K562 (cell line): Measurements from ENCODE around the gene RTN4. TPM values are rescaled to one million over a fixed set of nuclear protein-coding genes. Genes with fewer than 3 reads are reported as not detected.
A peak's percentile ranks its signal among the peaks of the same experiment; 100 is the strongest.

ENCODE experiments used
- CBX1 ChIP-seq: sonication (generic); IDR thresholded peaks from 2 replicates; pipeline ENCODE4 v1.6.1; 2016; ENCODE audit warnings: antibody characterized with exemption, low read depth, mild to moderate bottlenecking
- E2F1 ChIP-seq: sonication (generic); formaldehyde crosslinking; IDR thresholded peaks from 2 replicates; pipeline ENCODE4 v1.8.1; 2023; ENCODE audit warnings: mild to moderate bottlenecking, missing genetic modification reagents, moderate library complexity
- ELK3 ChIP-seq: fragments of 450-650 bp; formaldehyde crosslinking; IDR thresholded peaks from 2 replicates; pipeline ENCODE4 v1.4.0; 2020; ENCODE audit warnings: mild to moderate bottlenecking
- ETV1 ChIP-seq: fragments of 450-650 bp; conservative IDR thresholded peaks from 2 replicates; pipeline ENCODE4 v1.6.1; 2016; ENCODE audit warnings: missing genetic modification characterization, control low read depth, low read depth, missing compliant biosample characterization
- FOSL1 ChIP-seq: fragments of 200-800 bp; sonication (Bioruptor generic); conservative IDR thresholded peaks from 2 replicates; pipeline ENCODE4 v1.6.1; 2016; ENCODE audit warnings: missing genetic modification characterization, missing compliant biosample characterization
- GATAD2A ChIP-seq: fragments of 450-650 bp; IDR thresholded peaks from 2 replicates; pipeline ENCODE4 v1.6.1; 2017
- GMEB1 ChIP-seq: fragments of 250-450 bp; sonication (Bioruptor Pico); IDR thresholded peaks from 2 replicates; pipeline ENCODE4 v1.4.0; 2020; ENCODE audit warnings: mild to moderate bottlenecking
- MLX ChIP-seq, 2 experiments: fragments of 450-650 bp in 1 of 2; sonication (generic) in 1 of 2; formaldehyde crosslinking; conservative IDR thresholded peaks; 2 replicates each; pipeline versions ENCODE4 v1.4.0 to v1.8.1; 2020 to 2022; ENCODE audit warnings: mild to moderate bottlenecking in 1 of 2, missing genetic modification reagents in 1 of 2
- NFXL1 ChIP-seq: fragments of 450-650 bp; formaldehyde crosslinking; IDR thresholded peaks from 2 replicates; pipeline ENCODE4 v1.4.0; 2021; ENCODE audit warnings: mild to moderate bottlenecking
- REST ChIP-seq, 2 experiments: fragments of 450-650 bp; formaldehyde crosslinking in 1 of 2; IDR thresholded peaks; 2 replicates each; pipeline versions ENCODE4 v1.4.0 to v1.6.1; 2014 to 2020; ENCODE audit warnings: mild to moderate bottlenecking in 2 of 2, borderline replicate concordance in 1 of 2, low read depth in 1 of 2
- SRSF1 ChIP-seq: fragments of 200-400 bp; formaldehyde crosslinking; IDR thresholded peaks from 2 replicates; pipeline ENCODE4 v1.6.1; 2017; ENCODE audit warnings: mild to moderate bottlenecking, low read depth, low read length, moderate library complexity
- ZNF253 ChIP-seq: fragments of 250-450 bp; sonication (Bioruptor Pico); conservative IDR thresholded peaks from 2 replicates; pipeline ENCODE4 v1.6.1; 2021; ENCODE audit warnings: mild to moderate bottlenecking
- ZNF740 ChIP-seq, 3 experiments: fragments of 200-800 bp in 1 of 3; sonication (Bioruptor generic) in 1 of 3; sonication (generic) in 1 of 3; formaldehyde crosslinking in 1 of 3; IDR thresholded peaks; 2 replicates each; pipeline versions ENCODE4 v1.6.1 to v1.8.0; 2016 to 2022; ENCODE audit warnings: mild to moderate bottlenecking in 2 of 3, missing compliant biosample characterization in 2 of 3, missing genetic modification characterization in 2 of 3, missing genetic modification reagents in 1 of 3
- polyA plus RNA-seq, 8 experiments: library from polyadenylated mRNA; depleted of rRNA in 4 of 8; stranded (reverse) in 5 of 8; unstranded in 3 of 8; fragments of >200 nt; fragmentation: Nextera tagmentation in 2 of 8; fragmentation: Illumina TruSeq in 1 of 8; extraction: Ambion mirVana in 2 of 8; extraction: Trizol in 1 of 8; gene quantifications; 2 replicates each; pipeline versions ENCODE4 v1.2.1 to v1.2.3, GENCODE V29; 2011 to 2014; ENCODE audit warnings: inconsistent platforms in 1 of 8, missing spikeins in 1 of 8
- total RNA-seq, 7 experiments: library from RNA; depleted of rRNA in 6 of 7; stranded (reverse); fragments of >200 nt in 6 of 7; fragmentation: Illumina TruSeq in 2 of 7; extraction: Trizol in 2 of 7; gene quantifications; 2 replicates each; pipeline versions ENCODE4 v1.2.1 to v1.2.3, GENCODE V29; 2011 to 2021; ENCODE audit warnings: low replicate concordance in 1 of 7

RTN4 gene
- total and polyA plus RNA-seq, 9 of the 15 experiments (the other 6 are each of a cell fraction or from before 2014, with no cell fraction given): 73.0 to 248 (median 116) TPM

GRCh38 chr2:55056024-55056521 is 5.8 kb upstream of the RTN4 start (continued):
- TF ChIP-seq ZNF740 (CRISPR knock-in tag; IDR thresholded peaks at IDR 0.05): no peak
- no peak for TF ChIP-seq ZNF740 (tag; IDR thresholded peaks at IDR 0.05)
- no peak for TF ChIP-seq ELK3 (CRISPR knock-in tag)
- no peak for TF ChIP-seq GMEB1 (CRISPR knock-in tag)
- no peak for TF ChIP-seq MLX (CRISPR knock-in tag; conservative IDR thresholded peaks at IDR 0.05)
- peak; percentile 96 for TF ChIP-seq FOSL1
- TF ChIP-seq CBX1: no peak
- peak; percentile 21; the same call in 1 of the 2 replicates for TF ChIP-seq ETV1 (tag)
- no peak for TF ChIP-seq NFXL1 (CRISPR knock-in tag)
- no peak for TF ChIP-seq ZNF253
- TF ChIP-seq SRSF1: no peak
- no peak for TF ChIP-seq GATAD2A
- no peak for TF ChIP-seq E2F1 (CRISPR knock-in tag)
- peak; percentile 32; the same call in 1 of the 2 replicates for TF ChIP-seq REST (IDR thresholded peaks at IDR 0.05; ENCODE audit: borderline replicate concordance)
- TF ChIP-seq REST (CRISPR knock-in tag; IDR thresholded peaks at IDR 0.05; ENCODE audit: low read depth): no peak
